ENCODE results near the gene FAM217A. TPM values are rescaled to one million over a fixed set of nuclear protein-coding genes. Genes with fewer than 3 reads are reported as not detected.
A peak's percentile ranks its signal among the peaks of the same experiment; 100 is the strongest.

The FAM217A gene
- total and polyA plus RNA-seq, 9 of the 15 experiments (the other 6 are each of a cell fraction or from before 2014, with no cell fraction given), result not detected

- TF ChIP-seq MYNN (IDR thresholded peaks at IDR 0.05), result no peak
- no peak for TF ChIP-seq MYNN (CRISPR knock-in tag; IDR thresholded peaks at IDR 0.05)
- TF ChIP-seq DPF2 (IDR thresholded peaks at IDR 0.05), result 0 out of 2 replicates have a peak, but pooled peaks have one; percentile 36
- peak; percentile 86 for TF ChIP-seq FOSL1 (tag; conservative IDR thresholded peaks at IDR 0.05)
- no peak for TF ChIP-seq SRF (CRISPR knock-in tag; IDR thresholded peaks at IDR 0.05)
- TF ChIP-seq ARID1B (IDR thresholded peaks at IDR 0.05), result peak; percentile 47; the same call in 1 of the 2 replicates
- no peak for TF ChIP-seq NFIX (CRISPR knock-in tag; IDR thresholded peaks at IDR 0.05; ENCODE audit: low read depth)
- no peak for TF ChIP-seq RBM17 (IDR thresholded peaks at IDR 0.05; ENCODE audit: borderline replicate concordance, low read depth, low read length)
Measured at GRCh38 chr6:4059115-4059777, 19.7 kb downstream of the FAM217A start (continued).

GRCh38 chr6:4057036-4057435, 21.9 kb downstream of the FAM217A start:
- in situ Hi-C loops (cut with MboI), result no loop called here

More at GRCh38 chr6:4057036-4057435, 21.9 kb downstream of the FAM217A start:
- POLR2A ChIA-PET, result interaction anchor here (1.0 to 1.6 kb wide), 3 partner anchors 9 to 83 kb away, joined by 3 to 4 read pairs (median 3); no protein-coding TSS in a partner anchor
- Histone ChIP-seq H4K20me1 (replicated peaks; ENCODE audit: control insufficient read depth, insufficient read depth, low read length) (no peaks in the 10 kb centered on the region), H3K9me1 (ENCODE audit: control insufficient read depth, insufficient read depth, low read length) (no peaks in the 10 kb centered on the region), H3K4me2 (ENCODE audit: insufficient read depth, low read length) (no peak overlapping the region), H3K27me3 (ENCODE audit: control insufficient read depth in 2 of 2, insufficient read depth in 2 of 2, low read length in 2 of 2) (no peaks in the 10 kb centered on the region), H2AFZ (ENCODE audit: low read depth, low read length) (no peak overlapping the region), H3K79me2 (ENCODE audit: control insufficient read depth, insufficient read depth, low read length) (peaks cover 1% of the 10 kb centered on the region; the same call in 1 of the 3 replicates), H3K36me3 (ENCODE audit: control insufficient read depth, insufficient read depth, low read length) (peaks cover 99% of the 10 kb centered on the region), H3K4me1 (replicated peaks in 1 of 2; ENCODE audit: control insufficient read depth in 2 of 2, insufficient read depth in 2 of 2, low read length in 2 of 2) (peaks cover 0 to 6% of the 10 kb centered on the region in 2 experiments; a peak in 1 of 5 replicates), H3K9ac (ENCODE audit: insufficient read depth in 1 of 2, low read depth in 2 of 2, low read length in 2 of 2) (no peak overlapping the region), H3K27ac (ENCODE audit: extremely low read depth, low read depth, low read length) (no peak overlapping the region), H3K9me3 (replicated peaks; ENCODE audit: control insufficient read depth, insufficient read depth, low read depth, low read length) (no peaks in the 10 kb centered on the region), H3K4me3 (no peak overlapping the region)
- FAIRE-seq (no peak), DNase-seq (ENCODE audit: extremely low read depth in 1 of 4, low spot score in 3 of 4) (no peak), ATAC-seq (no peak)
- TF ChIP-seq SRSF7 (optimal IDR thresholded peaks at IDR 0.05; ENCODE audit: low read depth, low read length) (no peak), FOSL1 (tag; conservative IDR thresholded peaks at IDR 0.05) (no peak), BCL6 (CRISPR knock-in tag; IDR thresholded peaks at IDR 0.05) (no peak), ZC3H4 (CRISPR knock-in tag; IDR thresholded peaks at IDR 0.05; ENCODE audit: borderline replicate concordance) (no peak), ZNF311 (CRISPR knock-in tag; IDR thresholded peaks at IDR 0.05) (no peak), MAZ (CRISPR knock-in tag; conservative IDR thresholded peaks at IDR 0.05 in 1 of 2, IDR thresholded peaks at IDR 0.05 in 1 of 2) (no peak), MLX (CRISPR knock-in tag; conservative IDR thresholded peaks at IDR 0.05) (no peak), ZBTB1 (CRISPR knock-in tag; IDR thresholded peaks at IDR 0.05; ENCODE audit: borderline replicate concordance, low read depth) (no peak), MCM7 (IDR thresholded peaks at IDR 0.05) (no peak)
- WGBS (ENCODE audit: insufficient coverage, low coverage, missing lambda C conversion rate), result 95% methylated on average over 2 of the region's 2 CpGs
- CTCF ChIA-PET (ENCODE audit: low intra/inter-chr PET ratio), result interaction anchor here (0.8 to 2.4 kb wide), 2 partner anchors 99 to 154 kb away, joined by 3 to 23 read pairs; no protein-coding TSS in a partner anchor
- intact Hi-C loops (cut with micrococcal nuclease), result loop anchor here (5.0 kb wide), 1 partner anchor 80 kb away; the partner anchor contains the start of gene ECI2
- no TSS peak for BruUV-seq (replicated peaks)
